ENCODE results near the gene RPL10A. TPM values are rescaled to one million over a fixed set of nuclear protein-coding genes. Genes with fewer than 3 reads are reported as not detected.
A peak's percentile ranks its signal among the peaks of the same experiment; 100 is the strongest.

The RPL10A gene
- total RNA-seq, 4 donors from 2014 or later, result 323 to 991 (median 649) TPM

DNA sequence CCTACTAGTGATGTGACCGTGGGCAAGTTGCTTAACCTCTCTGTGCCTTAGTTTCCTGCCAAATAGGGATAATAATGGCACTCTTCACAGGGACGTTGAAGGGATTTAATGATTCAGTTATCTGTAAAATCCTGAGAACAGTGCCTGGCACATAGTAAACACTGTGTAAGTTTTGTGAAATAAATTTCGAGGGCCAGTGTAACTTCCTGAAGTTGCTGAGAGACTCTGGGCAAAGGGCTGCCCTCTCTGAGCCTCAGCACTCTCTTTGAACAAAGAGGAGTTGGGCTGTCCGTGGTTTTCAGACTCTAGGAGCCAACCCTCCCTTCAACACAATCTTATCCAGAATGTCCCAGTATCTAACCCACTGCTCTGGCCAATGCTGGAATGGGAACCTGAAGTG is 31.2 kb downstream of the RPL10A start:
- Histone ChIP-seq H3K27me3 (peaks cover 19% of the 10 kb centered on the region), H3K9me3 (no peaks in the 10 kb centered on the region), H3K4me1 (peaks cover 3 to 28% (median 25%) of the 10 kb centered on the region in 4 donors), H3K4me3 (no peak overlapping the region), H3K27ac (peak overlapping the region in 1 of 4 donors; percentile 99), H3K36me3 (no peaks in the 10 kb centered on the region)
- WGBS, 2 donors (ENCODE audit: low coverage in 1 of 2), result 67 to 70% methylated on average over 3 to 4 of the region's 4 CpGs
- DNase-seq, result no peak
- intact Hi-C loops (cut with DNase I; ENCODE audit: low total_unique reads), result no loop called here
- in situ Hi-C loops (cut with MboI; ENCODE audit: low pct_ligation_motif_present in 1 of 4, low pct_unique_long_range_greater_than_20kb in 1 of 4, low sequenced_read_pairs in 3 of 4), result no loop called here
- TF ChIP-seq EP300 (IDR thresholded peaks at IDR 0.05; ENCODE audit: low read depth) (no peak), POLR2A (IDR thresholded peaks at IDR 0.05) (no peak), POLR2AphosphoS5 (IDR thresholded peaks at IDR 0.05) (no peak)
- TF ChIP-seq, protein P1, sequence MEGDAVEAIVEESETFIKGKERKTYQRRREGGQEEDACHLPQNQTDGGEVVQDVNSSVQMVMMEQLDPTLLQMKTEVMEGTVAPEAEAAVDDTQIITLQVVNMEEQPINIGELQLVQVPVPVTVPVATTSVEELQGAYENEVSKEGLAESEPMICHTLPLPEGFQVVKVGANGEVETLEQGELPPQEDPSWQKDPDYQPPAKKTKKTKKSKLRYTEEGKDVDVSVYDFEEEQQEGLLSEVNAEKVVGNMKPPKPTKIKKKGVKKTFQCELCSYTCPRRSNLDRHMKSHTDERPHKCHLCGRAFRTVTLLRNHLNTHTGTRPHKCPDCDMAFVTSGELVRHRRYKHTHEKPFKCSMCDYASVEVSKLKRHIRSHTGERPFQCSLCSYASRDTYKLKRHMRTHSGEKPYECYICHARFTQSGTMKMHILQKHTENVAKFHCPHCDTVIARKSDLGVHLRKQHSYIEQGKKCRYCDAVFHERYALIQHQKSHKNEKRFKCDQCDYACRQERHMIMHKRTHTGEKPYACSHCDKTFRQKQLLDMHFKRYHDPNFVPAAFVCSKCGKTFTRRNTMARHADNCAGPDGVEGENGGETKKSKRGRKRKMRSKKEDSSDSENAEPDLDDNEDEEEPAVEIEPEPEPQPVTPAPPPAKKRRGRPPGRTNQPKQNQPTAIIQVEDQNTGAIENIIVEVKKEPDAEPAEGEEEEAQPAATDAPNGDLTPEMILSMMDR (IDR thresholded peaks at IDR 0.05), result no peak

DNA sequence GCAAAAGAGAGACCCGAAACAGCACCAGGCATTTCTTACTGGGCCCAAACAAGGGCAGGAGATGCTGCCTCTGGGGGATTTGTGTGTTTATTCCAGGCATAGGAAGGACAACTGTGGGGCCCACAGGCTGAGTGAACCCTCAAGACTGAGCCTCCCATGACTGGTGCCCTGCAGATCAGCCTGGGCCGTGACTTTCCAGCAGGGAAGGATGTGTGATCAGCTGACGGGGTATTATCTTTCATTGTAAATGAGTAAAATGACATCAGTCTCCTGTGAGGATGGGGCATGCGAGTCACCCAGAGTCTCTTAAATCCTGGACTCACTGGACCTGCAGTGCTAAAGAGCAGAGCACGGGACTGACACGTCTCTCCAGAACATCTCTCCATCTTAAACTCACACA is 32.6 kb downstream of the RPL10A start:
- in situ Hi-C loops (cut with MboI; ENCODE audit: low pct_ligation_motif_present in 1 of 4, low pct_unique_long_range_greater_than_20kb in 1 of 4, low sequenced_read_pairs in 3 of 4) (no loop called here), intact Hi-C loops (cut with DNase I; ENCODE audit: low total_unique reads) (no loop called here)
- Histone ChIP-seq H3K27me3 (peaks cover 19% of the 10 kb centered on the region), H3K9me3 (no peaks in the 10 kb centered on the region), H3K27ac (no peak overlapping the region), H3K4me3 (no peak overlapping the region), H3K4me1 (peaks cover 0 to 14% (median 12%) of the 10 kb centered on the region in 4 donors), H3K36me3 (no peaks in the 10 kb centered on the region)
- WGBS, 2 donors (ENCODE audit: low coverage in 1 of 2), result 77% methylated on average over 6 of the region's 6 CpGs; no CpG with 5 or more reads in 1 of the 2 donors
- no peak for DNase-seq
- TF ChIP-seq EP300 (IDR thresholded peaks at IDR 0.05; ENCODE audit: low read depth), result no peak
- TF ChIP-seq POLR2AphosphoS5 (IDR thresholded peaks at IDR 0.05), result no peak

DNA sequence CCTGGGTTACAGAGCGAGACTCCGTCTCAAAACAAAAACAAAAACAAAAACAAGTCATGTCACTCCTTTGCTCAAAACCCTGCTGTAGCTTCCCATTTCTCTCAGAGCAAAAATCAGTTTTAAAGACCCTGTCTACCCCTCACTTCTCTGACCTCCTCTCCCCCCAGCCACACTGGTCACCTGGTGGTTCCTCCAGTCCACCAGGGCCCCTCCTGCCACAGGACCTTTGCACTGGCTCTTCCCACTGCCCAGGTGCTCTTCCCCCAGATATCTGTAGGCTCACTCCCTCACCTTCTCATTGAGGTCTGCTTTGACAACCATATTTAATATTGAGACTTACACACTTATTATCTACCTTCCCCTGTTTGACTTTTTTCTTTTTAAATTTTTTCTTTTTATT is 33.6 kb downstream of the RPL10A start:
- in situ Hi-C loops (cut with MboI; ENCODE audit: low pct_ligation_motif_present in 1 of 4, low pct_unique_long_range_greater_than_20kb in 1 of 4, low sequenced_read_pairs in 3 of 4), result no loop called here
- H3K4me3 ChIP-seq, result no peak overlapping the region
- intact Hi-C loops (cut with DNase I; ENCODE audit: low total_unique reads), result no loop called here
- 83 to 100% methylated on average over 1 to 2 of the region's 2 CpGs for whole genome bisulfite sequencing, 2 donors (ENCODE audit: low coverage in 1 of 2)
- H3K36me3 ChIP-seq, result no peaks in the 10 kb centered on the region
- H3K4me1 ChIP-seq, result peaks cover 0 to 12% (median 11%) of the 10 kb centered on the region in 4 donors
- H3K27me3 ChIP-seq, result peaks cover 29% of the 10 kb centered on the region
- TF ChIP-seq, protein P1 (IDR thresholded peaks at IDR 0.05), result no peak
- no peak for TF ChIP-seq POLR2A (IDR thresholded peaks at IDR 0.05)
- TF ChIP-seq EP300 (IDR thresholded peaks at IDR 0.05; ENCODE audit: low read depth), result no peak
- no peak for TF ChIP-seq POLR2AphosphoS5 (IDR thresholded peaks at IDR 0.05)
- H3K9me3 ChIP-seq, result no peaks in the 10 kb centered on the region
- no peak for DNase-seq
- no peak overlapping the region for H3K27ac ChIP-seq

DNA sequence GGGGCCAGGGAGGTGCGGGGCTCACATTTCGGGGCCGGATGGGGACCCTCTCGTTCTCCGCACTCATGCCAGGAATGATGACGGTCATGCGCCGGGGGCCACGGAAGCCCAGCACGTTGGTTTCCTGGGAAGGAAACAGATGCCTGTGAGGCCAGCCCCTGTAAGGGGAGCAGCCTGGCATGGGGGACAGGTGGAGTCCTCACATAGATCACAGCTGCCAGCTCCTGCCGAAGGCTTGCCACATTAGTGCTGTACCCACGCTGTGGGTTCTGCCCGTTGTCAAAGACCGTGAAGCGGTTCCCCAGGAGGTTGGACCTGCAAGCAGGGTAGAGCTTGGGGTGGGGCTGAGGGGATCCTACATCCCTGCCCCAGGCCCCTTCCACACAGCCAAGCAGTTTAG is 35.3 kb downstream of the RPL10A start:
- in situ Hi-C loops (cut with MboI; ENCODE audit: low pct_ligation_motif_present in 1 of 4, low pct_unique_long_range_greater_than_20kb in 1 of 4, low sequenced_read_pairs in 3 of 4), result no loop called here
- H3K27ac ChIP-seq, result no peak overlapping the region
- no peaks in the 10 kb centered on the region for H3K9me3 ChIP-seq
- peaks cover 27% of the 10 kb centered on the region for H3K27me3 ChIP-seq
- 54 to 60% methylated on average over 1 to 15 of the region's 15 CpGs for WGBS, 2 donors (ENCODE audit: low coverage in 1 of 2)
- H3K4me1 ChIP-seq, result peaks cover 0 to under 1% (median 0%) of the 10 kb centered on the region in 4 donors
- no peak overlapping the region for H3K4me3 ChIP-seq
- no peak for TF ChIP-seq POLR2A (IDR thresholded peaks at IDR 0.05)
- TF ChIP-seq, protein P1 (IDR thresholded peaks at IDR 0.05), result no peak
- TF ChIP-seq EP300 (IDR thresholded peaks at IDR 0.05; ENCODE audit: low read depth), result no peak
- TF ChIP-seq POLR2AphosphoS5 (IDR thresholded peaks at IDR 0.05), result no peak
- intact Hi-C loops (cut with DNase I; ENCODE audit: low total_unique reads), result no loop called here
- no peaks in the 10 kb centered on the region for H3K36me3 ChIP-seq
- no peak for DNase-seq

DNA sequence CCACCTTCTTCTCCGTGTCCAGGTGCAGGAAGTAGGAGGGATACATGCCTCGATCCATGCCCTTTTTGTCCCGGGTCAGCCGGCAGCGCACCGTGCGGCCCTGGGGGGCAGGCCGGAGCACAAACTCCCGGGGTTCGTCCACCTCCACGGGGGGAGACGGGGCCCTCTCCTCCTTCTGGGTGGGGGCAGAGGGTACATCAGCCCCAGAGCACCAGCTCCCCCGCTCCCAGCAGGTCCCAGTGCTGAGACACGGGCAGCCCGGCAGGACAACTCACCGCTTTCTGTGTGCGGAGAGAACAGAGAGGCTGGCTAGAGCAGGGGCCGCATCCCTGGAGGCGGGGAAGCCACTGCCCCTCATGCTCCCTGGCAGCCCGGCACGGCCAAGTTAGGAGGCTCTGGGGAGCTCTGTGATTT is 37.8 kb downstream of the RPL10A start:
- intact Hi-C loops (cut with DNase I; ENCODE audit: low total_unique reads) (no loop called here), in situ Hi-C loops (cut with MboI; ENCODE audit: low pct_ligation_motif_present in 1 of 4, low pct_unique_long_range_greater_than_20kb in 1 of 4, low sequenced_read_pairs in 3 of 4) (no loop called here)
- Histone ChIP-seq H3K36me3 (no peaks in the 10 kb centered on the region), H3K4me3 (no peak overlapping the region), H3K4me1 (no peaks in the 10 kb centered on the region), H3K27ac (no peak overlapping the region), H3K9me3 (no peaks in the 10 kb centered on the region), H3K27me3 (peaks cover 49% of the 10 kb centered on the region)
- DNase-seq, result no peak
- TF ChIP-seq, protein P1 (IDR thresholded peaks at IDR 0.05), result no peak
- TF ChIP-seq POLR2AphosphoS5 (IDR thresholded peaks at IDR 0.05) (no peak), POLR2A (IDR thresholded peaks at IDR 0.05) (no peak), EP300 (IDR thresholded peaks at IDR 0.05; ENCODE audit: low read depth) (no peak)
- 69% methylated on average over 19 of the region's 21 CpGs; no CpG with 5 or more reads in 1 of the 2 donors for WGBS, 2 donors (ENCODE audit: low coverage in 1 of 2)

Data from transverse colon (tissue), 4 donors.